HG03439 (cell line): ENCODE data around the gene TGM1.

Experiments used
- ATAC-seq: cut with Tn5 transposase; IDR thresholded peaks from one replicate; pipeline ENCODE4 v1.9.1; 2021; ENCODE audit warnings: mild to moderate bottlenecking, moderate library complexity; ENCODE audit not compliant: unreplicated experiment

Gene TGM1

DNA sequence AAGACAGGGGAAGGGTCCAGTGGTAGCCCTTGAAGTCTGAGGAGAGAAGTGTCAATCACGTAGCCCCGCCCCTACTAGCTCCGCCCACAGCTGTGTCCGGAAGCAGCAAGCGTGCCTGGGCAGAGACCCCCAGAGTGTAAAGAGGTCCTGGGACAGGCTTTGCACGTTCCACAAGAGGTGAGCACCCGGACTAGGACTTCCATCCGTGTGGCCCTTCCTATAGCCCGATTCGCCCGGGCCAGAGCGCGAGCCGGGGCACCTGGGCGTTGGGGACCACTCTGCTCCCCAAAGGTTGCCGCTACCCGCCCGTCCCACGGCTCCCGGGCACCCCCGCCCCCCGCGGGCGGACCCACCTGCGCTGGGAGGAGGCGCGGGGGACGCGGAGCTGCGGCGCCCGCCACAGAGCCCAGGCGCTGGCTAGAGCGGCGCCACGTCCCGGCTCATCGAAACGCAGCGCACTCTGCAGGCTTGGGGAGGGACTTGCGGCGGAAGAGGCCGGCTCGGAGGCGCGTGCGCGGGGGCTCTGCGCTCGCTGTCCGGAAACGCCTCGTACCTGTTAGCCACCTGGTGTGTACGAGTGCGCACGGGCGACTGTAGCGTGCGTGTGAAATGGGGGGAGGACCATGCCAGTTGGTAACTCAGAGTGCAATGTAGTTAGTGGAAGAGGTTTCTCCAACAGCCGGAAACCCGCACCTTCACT lies 8.3 kb upstream of the TGM1 start, which contains the start of gene RABGGTA:
Gene RABGGTA (minus strand): TSS at position 464 of the 700 bp plus-strand sequence. CDS start 482 bp downstream, outside the sequence.
- peak; percentile 84 for ATAC-seq

GRCh38 chr14:24270537-24271133 lies 7.7 kb upstream of the TGM1 start:
- no peak for ATAC-seq

- ATAC-seq, result no peak
Observed at GRCh38 chr14:24269910-24270536, 7.0 kb upstream of the TGM1 start.

DNA sequence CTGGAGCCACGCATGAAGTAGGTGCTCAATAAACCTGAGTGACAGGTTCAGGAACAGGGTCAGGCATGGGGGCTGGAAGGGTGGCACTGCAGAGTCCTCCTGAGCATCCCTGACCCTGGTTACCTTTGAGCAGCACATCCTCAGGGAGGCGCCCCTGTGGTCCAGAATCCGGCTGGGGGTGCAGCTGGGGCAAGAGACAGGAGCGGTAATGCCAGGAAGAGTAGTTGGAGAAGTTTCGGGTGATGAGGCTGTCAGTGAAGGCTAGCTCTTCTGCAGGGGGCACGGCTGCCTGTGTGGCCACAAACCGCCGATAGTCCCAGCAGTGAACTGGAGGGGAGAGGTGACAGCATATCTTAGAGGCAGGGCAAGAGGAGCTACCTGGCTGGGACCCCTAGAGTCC lies 6.4 kb upstream of the TGM1 start:
- no peak for ATAC-seq

- ATAC-seq, result no peak
Observed at GRCh38 chr14:24268225-24268624, 5.2 kb upstream of the TGM1 start.

DNA sequence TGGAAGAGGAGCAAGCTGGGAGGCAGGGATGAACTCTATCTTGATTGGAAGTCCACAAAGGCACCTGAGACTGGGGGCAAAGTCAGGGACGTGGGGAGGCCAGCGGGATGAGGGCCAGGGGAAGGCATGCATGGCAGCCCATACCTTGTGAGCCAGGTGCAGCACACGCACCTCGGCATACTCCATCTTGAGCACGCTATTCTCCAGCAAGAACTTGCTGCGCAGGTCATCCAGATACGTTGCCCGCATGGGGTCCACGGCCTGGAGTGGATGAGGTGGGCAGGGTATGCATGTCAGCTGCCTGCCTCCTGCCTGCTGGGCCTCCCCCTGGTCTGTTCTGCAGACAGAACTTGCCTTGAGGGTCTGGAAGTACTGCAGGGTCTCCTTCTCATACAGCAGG lies 4.5 kb upstream of the TGM1 start:
- ATAC-seq, result no peak

GRCh38 chr14:24266344-24267244 lies 3.6 kb upstream of the TGM1 start:
- ATAC-seq, result no peak

GRCh38 chr14:24264298-24264697 lies 1.3 kb upstream of the TGM1 start:
- no peak for ATAC-seq

- ATAC-seq, result no peak
Observed at GRCh38 chr14:24263848-24264247, 871 bp upstream of the TGM1 start.

GRCh38 chr14:24261969-24262327 lies 1.0 kb downstream of the TGM1 start:
- no peak for ATAC-seq

- no peak for ATAC-seq
Observed at GRCh38 chr14:24261256-24261968, 1.6 kb downstream of the TGM1 start.

- ATAC-seq, result no peak
Observed at GRCh38 chr14:24260780-24261157, 2.2 kb downstream of the TGM1 start.

GRCh38 chr14:24260026-24260779 lies 2.8 kb downstream of the TGM1 start:
- ATAC-seq, result no peak

- no peak for ATAC-seq
Observed at GRCh38 chr14:24259282-24260025, 3.5 kb downstream of the TGM1 start.

- no peak for ATAC-seq
Observed at GRCh38 chr14:24258548-24259265, 4.3 kb downstream of the TGM1 start.

DNA sequence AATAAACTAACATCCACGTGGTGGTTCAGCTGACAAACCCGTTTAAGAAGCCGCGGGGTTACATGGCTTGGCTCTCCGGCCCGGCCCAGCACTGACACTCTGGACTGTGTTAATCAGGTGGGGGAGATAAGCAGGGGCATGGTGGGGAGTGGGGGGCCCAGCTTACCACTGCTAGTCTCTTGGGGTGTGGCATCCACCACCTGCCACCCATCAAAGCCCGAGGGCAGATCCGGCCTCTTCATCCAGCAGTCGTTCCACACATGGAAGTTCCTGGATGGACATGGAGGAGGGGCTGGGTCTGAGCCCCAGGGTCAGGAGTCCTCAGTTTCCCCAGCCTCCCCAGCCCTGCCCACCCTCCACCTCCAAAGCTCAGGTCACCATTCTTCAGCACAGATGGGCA lies 4.9 kb downstream of the TGM1 start:
- no peak for ATAC-seq

DNA sequence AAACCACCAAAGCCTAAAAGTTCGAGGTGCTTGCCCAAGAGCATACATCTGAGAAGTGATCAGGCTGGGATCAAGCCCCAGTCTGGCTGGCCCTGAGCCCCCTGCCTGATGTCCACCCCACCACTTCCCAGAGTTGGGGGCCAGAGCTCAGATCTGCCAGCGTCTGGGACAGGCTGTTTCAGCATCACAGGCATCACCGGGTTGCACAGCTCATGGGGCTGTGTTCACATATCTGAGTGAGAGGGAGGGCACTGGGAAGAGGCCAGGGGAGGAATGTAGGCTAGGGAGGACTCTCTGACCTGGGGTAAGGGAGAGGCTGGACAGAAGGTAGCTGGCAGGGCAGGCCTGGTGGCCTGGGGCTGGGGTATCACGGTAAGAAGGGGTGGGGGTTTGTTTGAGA lies 6.0 kb downstream of the TGM1 start:
- no peak for ATAC-seq

GRCh38 chr14:24255931-24256711 lies 6.9 kb downstream of the TGM1 start:
- no peak for ATAC-seq
